HUDEP-2 (cell line): ENCODE results near the gene EFEMP2.
"Not testable (repeated sequence)": the region's sequence is repeated elsewhere in the genome, so short reads cannot be mapped to it uniquely, and the experiment has no call there.

Source experiments
- DNase-seq, 76 experiments: peaks; one replicate each; lab custom pipeline; 2025; ENCODE audit not compliant: unreplicated experiment in 76 of 76; lab: John Stamatoyannopoulos, UW

The EFEMP2 gene

GRCh38 chr11:65856689-65857499, 15.7 kb downstream of the EFEMP2 start:
- DNase-seq = peak in 73 of 76 experiments; percentile 16 to 88 (median 71)

GRCh38 chr11:65855927-65856363, 16.7 kb downstream of the EFEMP2 start:
- no peak for DNase-seq

- no peak for DNase-seq
These were observed 17.5 kb downstream of the EFEMP2 start for GRCh38 chr11:65854852-65855837.

- DNase-seq = no peak
These were observed 18.4 kb downstream of the EFEMP2 start for GRCh38 chr11:65854161-65854592.

GRCh38 chr11:65853246-65853979, 19.2 kb downstream of the EFEMP2 start:
- no peak for DNase-seq

- DNase-seq = no peak
These were observed 19.9 kb downstream of the EFEMP2 start for GRCh38 chr11:65852508-65853245.

- no peak for DNase-seq
These were observed 20.6 kb downstream of the EFEMP2 start for GRCh38 chr11:65851811-65852507.

GRCh38 chr11:65851083-65851579, 21.5 kb downstream of the EFEMP2 start:
- DNase-seq = peak in 12 of 76 experiments; percentile 3 to 46 (median 26)

GRCh38 chr11:65850217-65851082, 22.1 kb downstream of the EFEMP2 start:
- DNase-seq = no peak

GRCh38 chr11:65849771-65850216, 22.8 kb downstream of the EFEMP2 start:
- no peak for DNase-seq

GRCh38 chr11:65849366-65849765, 23.2 kb downstream of the EFEMP2 start:
- DNase-seq = no peak

- DNase-seq = not testable (repeated sequence)
These were observed 23.9 kb downstream of the EFEMP2 start for GRCh38 chr11:65848693-65849092.

GRCh38 chr11:65847746-65848145, 24.9 kb downstream of the EFEMP2 start:
- no peak for DNase-seq

- no peak for DNase-seq
These were observed 28.2 kb downstream of the EFEMP2 start for GRCh38 chr11:65844231-65844872.

GRCh38 chr11:65843811-65844210, 28.8 kb downstream of the EFEMP2 start:
- DNase-seq = no peak

- DNase-seq = no peak
These were observed 30.5 kb downstream of the EFEMP2 start for GRCh38 chr11:65842144-65842543.

GRCh38 chr11:65834202-65834601, 38.4 kb downstream of the EFEMP2 start:
- no peak for DNase-seq
